Measurements from ENCODE around the gene GLRX2. TPM values are rescaled to one million over a fixed set of nuclear protein-coding genes. Genes with fewer than 3 reads are reported as not detected.
A peak's percentile ranks its signal among the peaks of the same experiment; 100 is the strongest.
"Not testable (repeated sequence)": the region's sequence is repeated elsewhere in the genome, so short reads cannot be mapped to it uniquely, and the experiment has no call there.

GLRX2 gene
- 10 to 100 TPM; 13.9 to 17.8 (median 15.6) TPM for polyA plus RNA-seq (ENCODE audit: insufficient read length in 10 of 10)
- long read RNA-seq, donor 1, transcript GLRX2-201 (4 exons, 701 nt) = major isoform, 9 of 9 reads
- long read RNA-seq, donor 1, partial matches to known transcripts = 0 of 9 reads
- long read RNA-seq, donor 1, other reads (novel, unspliced or antisense) = 0 of 9 reads
- long read RNA-seq, donor 2, transcript GLRX2-201 (4 exons, 701 nt) = major isoform, 9 of 9 reads
- long read RNA-seq, donor 2, partial matches to known transcripts = 0 of 9 reads
- long read RNA-seq, donor 2, other reads (novel, unspliced or antisense) = 0 of 9 reads
- long read RNA-seq, donor 3 = 0 reads
- long read RNA-seq, donor 4, transcript GLRX2-201 (4 exons, 701 nt) = major isoform, 8 of 8 reads
- long read RNA-seq, donor 4, partial matches to known transcripts = 0 of 8 reads
- long read RNA-seq, donor 4, other reads (novel, unspliced or antisense) = 0 of 8 reads
- long read RNA-seq, donor 5, transcript GLRX2-201 (4 exons, 701 nt) = major isoform, 13 of 13 reads
- long read RNA-seq, donor 5, partial matches to known transcripts = 0 of 13 reads
- long read RNA-seq, donor 5, other reads (novel, unspliced or antisense) = 0 of 13 reads
- long read RNA-seq, donor 6, transcript GLRX2-201 (4 exons, 701 nt) = major isoform, 14 of 14 reads
- long read RNA-seq, donor 6, partial matches to known transcripts = 0 of 14 reads
- long read RNA-seq, donor 6, other reads (novel, unspliced or antisense) = 0 of 14 reads
- long read RNA-seq, donor 7, partial matches to known transcripts = 0 of 4 reads
- long read RNA-seq, donor 7, other reads (novel, unspliced or antisense) = 0 of 4 reads
- long read RNA-seq, donor 8, partial matches to known transcripts = 8 of 12 reads
- long read RNA-seq, donor 8, other reads (novel, unspliced or antisense) = 0 of 12 reads
- long read RNA-seq, donor 9, partial matches to known transcripts = 0 of 1 reads
- long read RNA-seq, donor 9, other reads (novel, unspliced or antisense) = 0 of 1 reads

GRCh38 chr1:193104907-193105820 lies at the start of gene GLRX2:
TSS of gene GLRX2 (minus strand) at chr1:193105414. CDS start at chr1:193105382, 32 bp downstream.
- peak; percentile 78 to 95 (median 87) for DNase-seq

- DNase-seq = no peak
These were observed 39.8 kb upstream of the GLRX2 start for GRCh38 chr1:193144999-193145398.

GRCh38 chr1:193144361-193144938 lies 39.2 kb upstream of the GLRX2 start:
- DNase-seq = no peak

GRCh38 chr1:193143285-193143684 lies 38.1 kb upstream of the GLRX2 start:
- no peak for DNase-seq

GRCh38 chr1:193142409-193142808 lies 37.2 kb upstream of the GLRX2 start:
- DNase-seq = no peak

GRCh38 chr1:193141804-193142203 lies 36.6 kb upstream of the GLRX2 start:
- DNase-seq = no peak

GRCh38 chr1:193140254-193140653 lies 35.0 kb upstream of the GLRX2 start:
- DNase-seq = no peak

GRCh38 chr1:193131266-193131860 lies 26.1 kb upstream of the GLRX2 start:
- DNase-seq = no peak

- DNase-seq = no peak
These were observed 20.2 kb upstream of the GLRX2 start for GRCh38 chr1:193125369-193125768.

GRCh38 chr1:193123751-193124150 lies 18.5 kb upstream of the GLRX2 start:
- DNase-seq = no peak

- DNase-seq = peak; percentile 95 to 99 (median 96)
These were observed 16.7 kb upstream of the GLRX2 start, which contains the start of gene CDC73 for GRCh38 chr1:193121616-193122593. TSS of gene CDC73 (plus strand) at chr1:193122031. CDS start at chr1:193122201, 170 bp downstream.

GRCh38 chr1:193120604-193121166 lies 15.5 kb upstream of the GLRX2 start:
- DNase-seq = no peak

GRCh38 chr1:193118803-193119730 lies 13.9 kb upstream of the GLRX2 start:
- no peak for DNase-seq

- DNase-seq = no peak
These were observed 13.0 kb upstream of the GLRX2 start for GRCh38 chr1:193118194-193118593.

- DNase-seq = not testable (repeated sequence)
These were observed 12.0 kb upstream of the GLRX2 start for GRCh38 chr1:193117167-193117566.

GRCh38 chr1:193115629-193116227 lies 10.5 kb upstream of the GLRX2 start:
- DNase-seq = peak in 1 of 3 donors; percentile 87

- no peak for DNase-seq
These were observed 9.4 kb upstream of the GLRX2 start for GRCh38 chr1:193114485-193115095.

All from muscle of back (tissue), 13 donors.